Anterior cingulate cortex (tissue), 58 donors: ENCODE data around the gene HSDL1.
"Not testable (repeated sequence)": the region's sequence is repeated elsewhere in the genome, so short reads cannot be mapped to it uniquely, and the experiment has no call there.

Source experiments
- DNase-seq, 58 donors: peaks; one replicate each; lab custom pipeline; 2025; lab: John Stamatoyannopoulos, UW

The HSDL1 gene

GRCh38 chr16:84139628-84140258 lies 5.2 kb downstream of the HSDL1 start:
- DNase-seq = no peak

GRCh38 chr16:84138824-84139627 lies 6.0 kb downstream of the HSDL1 start:
- DNase-seq = no peak

GRCh38 chr16:84138500-84138823 lies 6.5 kb downstream of the HSDL1 start:
- DNase-seq = no peak

- DNase-seq = no peak
Measured at GRCh38 chr16:84137769-84138357, 7.1 kb downstream of the HSDL1 start.

- DNase-seq = no peak
Measured at GRCh38 chr16:84137287-84137686, 7.7 kb downstream of the HSDL1 start.

GRCh38 chr16:84136331-84137125 lies 8.4 kb downstream of the HSDL1 start:
- DNase-seq = no peak

- no peak for DNase-seq
Measured at GRCh38 chr16:84132527-84133285, 12.3 kb downstream of the HSDL1 start.

- DNase-seq = no peak
Measured at GRCh38 chr16:84131117-84131516, 13.9 kb downstream of the HSDL1 start.

GRCh38 chr16:84124257-84125073 lies 20.5 kb downstream of the HSDL1 start:
- DNase-seq = no peak

- no peak for DNase-seq
Measured at GRCh38 chr16:84121007-84121406, 24.0 kb downstream of the HSDL1 start.

GRCh38 chr16:84120023-84120422 lies 25.0 kb downstream of the HSDL1 start:
- no peak for DNase-seq

GRCh38 chr16:84119368-84119767 lies 25.6 kb downstream of the HSDL1 start:
- no peak for DNase-seq

GRCh38 chr16:84118315-84118714 lies 26.7 kb downstream of the HSDL1 start:
- DNase-seq = not testable (repeated sequence)

GRCh38 chr16:84117494-84117843 lies 27.5 kb downstream of the HSDL1 start:
- DNase-seq = peak in 17 of 58 donors; percentile 12 to 68 (median 54)

GRCh38 chr16:84116720-84117493 lies 28.1 kb downstream of the HSDL1 start, which contains the start of gene MBTPS1:
Gene MBTPS1 (minus strand): TSS chr16:84116942. CDS start chr16:84101783, 15,159 bp downstream.
- peak; percentile 69 to 98 (median 95) for DNase-seq

GRCh38 chr16:84115919-84116719 lies 28.9 kb downstream of the HSDL1 start:
- DNase-seq = peak in 19 of 58 donors; percentile 26 to 75 (median 51)

GRCh38 chr16:84111949-84112348 lies 33.0 kb downstream of the HSDL1 start:
- not testable (repeated sequence) for DNase-seq

GRCh38 chr16:84111525-84111924 lies 33.5 kb downstream of the HSDL1 start:
- no peak for DNase-seq
